ENCODE measurements around the gene CNIH4. TPM values are rescaled to one million over a fixed set of nuclear protein-coding genes. Genes with fewer than 3 reads are reported as not detected.

The CNIH4 gene
- total RNA-seq, 1 experiment from 2014 or later, result 104 TPM

GRCh38 chr1:224338150-224338838 is 18.4 kb upstream of the CNIH4 start:
- Histone ChIP-seq H2AK5ac (ENCODE audit: insufficient read length, low read length) (no peak overlapping the region), H3K4ac (ENCODE audit: low read depth, low read length) (no peak overlapping the region), H3K27ac (ENCODE audit: insufficient read length, low read depth, low read length) (no peak overlapping the region), H3K56ac (ENCODE audit: insufficient read length, low read depth, low read length) (no peak overlapping the region), H4K8ac (replicated peaks; ENCODE audit: insufficient read length, low read depth, low read length) (no peak overlapping the region), H3K9ac (ENCODE audit: extremely low read depth, insufficient read length, low read length) (no peak overlapping the region), H4K91ac (ENCODE audit: insufficient read length, low read depth, low read length) (no peak overlapping the region), H4K20me1 (ENCODE audit: control insufficient read depth, insufficient read depth, insufficient read length) (no peaks in the 10 kb centered on the region), H2BK20ac (ENCODE audit: low read depth, low read length, poor library complexity, severe bottlenecking) (no peak overlapping the region), H4K5ac (ENCODE audit: insufficient read length, low read depth, low read length) (no peak overlapping the region), H3K79me1 (ENCODE audit: insufficient read depth, low read depth, low read length, poor library complexity, severe bottlenecking) (no peaks in the 10 kb centered on the region), H2BK12ac (ENCODE audit: insufficient read length, low read depth, low read length) (no peak overlapping the region), H3K27me3 (ENCODE audit: insufficient read depth, low read length) (no peaks in the 10 kb centered on the region), H3K23me2 (ENCODE audit: insufficient read length, low read depth, low read length, poor library complexity, severe bottlenecking) (peaks cover 4% of the 10 kb centered on the region), H3K79me2 (ENCODE audit: insufficient read depth, low read length) (no peaks in the 10 kb centered on the region), H2BK15ac (ENCODE audit: low read depth, low read length) (no peak overlapping the region), H3K9me3 (ENCODE audit: control insufficient read depth, low read depth, low read length) (no peaks in the 10 kb centered on the region), H2BK5ac (ENCODE audit: insufficient read length, low read length) (no peak overlapping the region), H3K18ac (ENCODE audit: insufficient read length, low read depth, low read length) (no peak overlapping the region), H3K23ac (ENCODE audit: insufficient read length, low read depth, low read length) (no peak overlapping the region), H3K4me1 (ENCODE audit: insufficient read depth, low read length) (peaks cover 4% of the 10 kb centered on the region; the same call in 1 of the 2 replicates), H3K14ac (ENCODE audit: insufficient read depth, low read length) (no peak overlapping the region), H3T11ph (ENCODE audit: low read length) (no peak overlapping the region), H3K4me2 (ENCODE audit: insufficient read depth, insufficient read length, low read length) (no peak overlapping the region), H2AFZ (ENCODE audit: low read length) (no peak overlapping the region), H2BK120ac (ENCODE audit: low read depth, low read length, poor library complexity, severe bottlenecking) (no peak overlapping the region)
- H3K27ac Mint-ChIP-seq, result peak overlapping the region in 2 of 3 experiments; percentile 96 to 98; a peak in 3 of 7 replicates
- no peak for DNase-seq
- TF ChIP-seq CTCF (conservative IDR thresholded peaks at IDR 0.05), result no peak
- peaks cover 14 to 18% of the 10 kb centered on the region in 2 experiments for H3K9me3 Mint-ChIP-seq
- no peak overlapping the region for H3K4me3 Mint-ChIP-seq
- peaks cover 10 to 14% (median 13%) of the 10 kb centered on the region in 3 experiments for H3K36me3 Mint-ChIP-seq (ENCODE audit: insufficient read depth in 1 of 3, low read depth in 3 of 3)
- peaks cover 28 to 33% of the 10 kb centered on the region in 2 experiments for H3K4me1 Mint-ChIP-seq
- H3K27me3 Mint-ChIP-seq (ENCODE audit: low read depth), result no peaks in the 10 kb centered on the region
- no CpG with 5 or more reads among the region's 4 CpGs for WGBS (ENCODE audit: extremely low coverage, insufficient read length, low lambda C conversion rate)

Data from H9 (cell line).